Measurements from ENCODE around the gene RCE1. TPM values are rescaled to one million over a fixed set of nuclear protein-coding genes. Genes with fewer than 3 reads are reported as not detected.

Gene RCE1
- total RNA-seq, 1 donor from 2014 or later: 18.8 TPM

GRCh38 chr11:66867425-66868040, 24.3 kb downstream of the RCE1 start:
- H3K36me3 Mint-ChIP-seq (ENCODE audit: low read depth): no peaks in the 10 kb centered on the region
- TF ChIP-seq, protein P1, sequence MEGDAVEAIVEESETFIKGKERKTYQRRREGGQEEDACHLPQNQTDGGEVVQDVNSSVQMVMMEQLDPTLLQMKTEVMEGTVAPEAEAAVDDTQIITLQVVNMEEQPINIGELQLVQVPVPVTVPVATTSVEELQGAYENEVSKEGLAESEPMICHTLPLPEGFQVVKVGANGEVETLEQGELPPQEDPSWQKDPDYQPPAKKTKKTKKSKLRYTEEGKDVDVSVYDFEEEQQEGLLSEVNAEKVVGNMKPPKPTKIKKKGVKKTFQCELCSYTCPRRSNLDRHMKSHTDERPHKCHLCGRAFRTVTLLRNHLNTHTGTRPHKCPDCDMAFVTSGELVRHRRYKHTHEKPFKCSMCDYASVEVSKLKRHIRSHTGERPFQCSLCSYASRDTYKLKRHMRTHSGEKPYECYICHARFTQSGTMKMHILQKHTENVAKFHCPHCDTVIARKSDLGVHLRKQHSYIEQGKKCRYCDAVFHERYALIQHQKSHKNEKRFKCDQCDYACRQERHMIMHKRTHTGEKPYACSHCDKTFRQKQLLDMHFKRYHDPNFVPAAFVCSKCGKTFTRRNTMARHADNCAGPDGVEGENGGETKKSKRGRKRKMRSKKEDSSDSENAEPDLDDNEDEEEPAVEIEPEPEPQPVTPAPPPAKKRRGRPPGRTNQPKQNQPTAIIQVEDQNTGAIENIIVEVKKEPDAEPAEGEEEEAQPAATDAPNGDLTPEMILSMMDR (IDR thresholded peaks at IDR 0.05): peak; percentile 8
- H3K9me3 Mint-ChIP-seq (ENCODE audit: low read depth): no peaks in the 10 kb centered on the region
- H3K4me3 Mint-ChIP-seq (ENCODE audit: unreplicated experiment): no peak overlapping the region
- no peak overlapping the region for H3K27ac Mint-ChIP-seq (ENCODE audit: unreplicated experiment)
- H3K4me1 Mint-ChIP-seq (ENCODE audit: low read depth): no peaks in the 10 kb centered on the region
- DNase-seq (ENCODE audit: low spot score): no peak
- H3K27me3 Mint-ChIP-seq (ENCODE audit: low read depth): no peaks in the 10 kb centered on the region

- Mint-ChIP-seq H3K36me3 (ENCODE audit: low read depth) (no peaks in the 10 kb centered on the region), H3K4me1 (ENCODE audit: low read depth) (no peaks in the 10 kb centered on the region), H3K4me3 (ENCODE audit: unreplicated experiment) (no peak overlapping the region), H3K9me3 (ENCODE audit: low read depth) (no peaks in the 10 kb centered on the region), H3K27me3 (ENCODE audit: low read depth) (no peaks in the 10 kb centered on the region), H3K27ac (ENCODE audit: unreplicated experiment) (no peak overlapping the region)
- TF ChIP-seq, protein P1 (IDR thresholded peaks at IDR 0.05): no peak
- DNase-seq (ENCODE audit: low spot score): no peak
Measured at GRCh38 chr11:66868082-66868725, 25.0 kb downstream of the RCE1 start.

DNA sequence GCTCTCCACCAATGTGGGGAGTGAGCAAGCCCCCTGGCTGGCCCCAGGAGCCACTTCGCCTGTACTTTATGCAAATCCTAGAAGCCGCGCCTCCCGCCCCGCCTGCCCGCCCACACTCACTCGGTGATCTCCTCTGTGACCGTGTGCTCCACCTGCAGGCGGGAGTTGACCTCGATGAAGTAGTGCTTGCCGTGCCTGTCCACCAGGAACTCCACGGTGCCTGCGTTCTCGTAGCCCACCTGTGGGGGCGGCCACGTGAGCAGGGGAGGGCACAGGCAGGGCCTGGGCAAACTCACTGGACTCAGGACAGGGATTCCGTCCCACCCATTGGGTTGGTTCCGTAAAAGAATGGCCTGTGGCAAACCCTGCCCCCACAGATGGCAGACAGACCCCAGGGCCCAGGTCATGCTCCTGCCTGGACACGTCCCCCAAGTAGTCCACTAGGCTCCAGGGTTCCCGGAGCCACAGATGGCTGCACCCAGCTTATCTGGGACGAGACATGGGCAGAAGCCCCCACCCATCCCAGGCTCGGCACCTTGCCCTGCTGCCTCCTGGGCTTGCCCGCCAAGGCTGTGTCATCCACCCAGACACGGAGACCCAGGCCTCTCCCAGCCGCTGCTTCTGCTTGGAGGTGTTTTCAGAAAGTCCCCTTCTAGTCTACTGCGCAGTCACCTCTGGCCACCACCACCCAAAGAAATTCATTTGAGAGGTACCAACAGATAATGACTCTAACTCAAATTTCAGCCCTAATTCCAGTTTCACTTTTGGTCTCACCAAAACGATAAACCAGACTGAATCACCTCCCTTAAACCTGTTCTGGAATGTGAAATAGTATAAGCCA, 25.7 kb downstream of the RCE1 start:
- Mint-ChIP-seq H3K9me3 (ENCODE audit: low read depth) (no peaks in the 10 kb centered on the region), H3K27ac (ENCODE audit: unreplicated experiment) (no peak overlapping the region), H3K36me3 (ENCODE audit: low read depth) (no peaks in the 10 kb centered on the region), H3K4me3 (ENCODE audit: unreplicated experiment) (no peak overlapping the region), H3K4me1 (ENCODE audit: low read depth) (no peaks in the 10 kb centered on the region), H3K27me3 (ENCODE audit: low read depth) (no peaks in the 10 kb centered on the region)
- no peak for DNase-seq (ENCODE audit: low spot score)
- TF ChIP-seq, protein P1 (IDR thresholded peaks at IDR 0.05): peak; percentile 18

DNA sequence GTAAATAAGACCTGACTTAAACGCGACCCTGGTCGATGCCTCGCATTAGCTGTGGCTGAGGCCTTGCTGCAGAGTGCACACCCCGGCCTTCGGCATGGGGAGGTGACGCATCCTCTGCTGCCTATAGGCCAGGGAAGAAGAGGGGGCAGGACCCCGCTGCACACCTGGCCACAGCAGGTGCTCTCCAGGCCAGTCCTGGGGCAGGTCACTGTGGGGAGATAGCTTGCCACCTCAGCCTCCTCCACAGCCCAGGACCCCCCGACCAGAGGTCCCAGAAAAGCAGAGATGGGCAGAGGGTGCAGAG, 26.3 kb downstream of the RCE1 start:
- Mint-ChIP-seq H3K4me1 (ENCODE audit: low read depth) (no peaks in the 10 kb centered on the region), H3K27ac (ENCODE audit: unreplicated experiment) (no peak overlapping the region), H3K4me3 (ENCODE audit: unreplicated experiment) (no peak overlapping the region), H3K27me3 (ENCODE audit: low read depth) (no peaks in the 10 kb centered on the region), H3K36me3 (ENCODE audit: low read depth) (no peaks in the 10 kb centered on the region), H3K9me3 (ENCODE audit: low read depth) (no peaks in the 10 kb centered on the region)
- TF ChIP-seq, protein P1 (IDR thresholded peaks at IDR 0.05): no peak
- no peak for DNase-seq (ENCODE audit: low spot score)

GRCh38 chr11:66870131-66870530, 26.9 kb downstream of the RCE1 start:
- no peaks in the 10 kb centered on the region for H3K4me1 Mint-ChIP-seq (ENCODE audit: low read depth)
- no peak for DNase-seq (ENCODE audit: low spot score)
- H3K36me3 Mint-ChIP-seq (ENCODE audit: low read depth): no peaks in the 10 kb centered on the region
- no peaks in the 10 kb centered on the region for H3K9me3 Mint-ChIP-seq (ENCODE audit: low read depth)
- TF ChIP-seq, protein P1 (IDR thresholded peaks at IDR 0.05): no peak
- H3K4me3 Mint-ChIP-seq (ENCODE audit: unreplicated experiment): no peak overlapping the region
- no peaks in the 10 kb centered on the region for H3K27me3 Mint-ChIP-seq (ENCODE audit: low read depth)
- no peak overlapping the region for H3K27ac Mint-ChIP-seq (ENCODE audit: unreplicated experiment)

Data from chondrocyte (in vitro differentiated cells).